Neural progenitor cell (in vitro differentiated cells): ENCODE measurements around the gene DDIT3. TPM values are rescaled to one million over a fixed set of nuclear protein-coding genes. Genes with fewer than 3 reads are reported as not detected.

Experiments
- DNase-seq: peaks from one replicate; pipeline ENCODE4 v3.0.0-alpha.2; 2016; ENCODE audit warnings: low spot score
- H2AFZ ChIP-seq: fragments of 200-600 bp; sonication (generic); replicated peaks from 2 replicates; pipeline ENCODE4 v1.6.1; 2016; ENCODE audit warnings: antibody characterized with exemption
- H3F3A ChIP-seq: fragments of 200-600 bp; sonication (generic); 2 replicates; pipeline ENCODE4 v1.6.1; 2016; ENCODE audit warnings: antibody characterized with exemption, low read depth
- H3K27ac ChIP-seq: fragments of 200-600 bp; sonication (generic); 2 replicates; pipeline ENCODE4 v1.5.1; 2016; ENCODE audit warnings: mild to moderate bottlenecking
- H3K27me3 ChIP-seq: fragments of 200-600 bp; sonication (generic); 2 replicates; pipeline ENCODE4 v1.6.1; 2016; ENCODE audit warnings: mild to moderate bottlenecking, moderate library complexity
- H3K36me3 ChIP-seq: fragments of 200-600 bp; sonication (generic); 2 replicates; pipeline ENCODE4 v1.5.1; 2016
- H3K4me1 ChIP-seq: fragments of 200-600 bp; sonication (generic); 2 replicates; pipeline ENCODE4 v1.6.1; 2016; ENCODE audit warnings: mixed run types
- H3K4me2 ChIP-seq: fragments of 200-600 bp; sonication (generic); 2 replicates; pipeline ENCODE4 v1.6.1; 2016
- H3K4me3 ChIP-seq: fragments of 200-600 bp; sonication (generic); 2 replicates; pipeline ENCODE4 v1.5.1; 2016
- H3K79me2 ChIP-seq: fragments of 200-600 bp; sonication (generic); 2 replicates; pipeline ENCODE4 v1.6.1; 2016; ENCODE audit warnings: low read depth
- H3K9ac ChIP-seq: fragments of 200-600 bp; sonication (generic); 2 replicates; pipeline ENCODE4 v1.6.1; 2016
- H3K9me3 ChIP-seq: fragments of 200-600 bp; sonication (generic); 2 replicates; pipeline ENCODE4 v1.5.1; 2016; ENCODE audit warnings: low read depth
- H4K20me1 ChIP-seq: fragments of 200-600 bp; sonication (generic); 2 replicates; pipeline ENCODE4 v1.6.1; 2016; ENCODE audit warnings: low read depth
- H3K27ac Mint-ChIP-seq: 3 replicates; pipeline ENCODE4 v1.8.0; 2021; ENCODE audit warnings: mixed read lengths
- H3K27me3 Mint-ChIP-seq: 2 replicates; pipeline ENCODE4 v1.8.0; 2022; ENCODE audit warnings: low read depth, mild to moderate bottlenecking, inconsistent platforms, moderate library complexity, mixed read lengths; ENCODE audit not compliant: insufficient read depth
- H3K36me3 Mint-ChIP-seq: 3 replicates; pipeline ENCODE4 v1.8.0; 2021; ENCODE audit warnings: mixed read lengths
- H3K4me1 Mint-ChIP-seq: 3 replicates; pipeline ENCODE4 v1.8.0; 2021; ENCODE audit warnings: mixed read lengths
- H3K4me3 Mint-ChIP-seq: 3 replicates; pipeline ENCODE4 v1.8.0; 2021; ENCODE audit warnings: mild to moderate bottlenecking, moderate library complexity, mixed read lengths
- H3K9me3 Mint-ChIP-seq: 3 replicates; pipeline ENCODE4 v1.8.0; 2020; ENCODE audit warnings: mixed read lengths
- EZH2 ChIP-seq: fragments of 200-600 bp; sonication (generic); IDR thresholded peaks from 2 replicates; pipeline ENCODE4 v1.6.1; 2017; ENCODE audit warnings: antibody characterized with exemption, mild to moderate bottlenecking, moderate library complexity
- EZH2phosphoT487 ChIP-seq: fragments of 200-600 bp; sonication (generic); IDR thresholded peaks from 2 replicates; pipeline ENCODE4 v1.6.1; 2017; ENCODE audit warnings: antibody characterized with exemption
- total RNA-seq: library from RNA; depleted of rRNA; stranded (reverse); fragments of >200 nt; gene quantifications from 2 replicates; pipeline ENCODE4 v1.2.3, GENCODE V29; 2015; ENCODE audit warnings: low replicate concordance
- TF ChIP-seq, protein P1 (sequence below): fragments of 200-600 bp; sonication (generic); IDR thresholded peaks from 2 replicates; pipeline ENCODE4 v1.5.1; 2017; ENCODE audit warnings: antibody characterized with exemption, mild to moderate bottlenecking

The DDIT3 gene
- total RNA-seq, 1 donor from 2014 or later: 2.3 TPM

DNA sequence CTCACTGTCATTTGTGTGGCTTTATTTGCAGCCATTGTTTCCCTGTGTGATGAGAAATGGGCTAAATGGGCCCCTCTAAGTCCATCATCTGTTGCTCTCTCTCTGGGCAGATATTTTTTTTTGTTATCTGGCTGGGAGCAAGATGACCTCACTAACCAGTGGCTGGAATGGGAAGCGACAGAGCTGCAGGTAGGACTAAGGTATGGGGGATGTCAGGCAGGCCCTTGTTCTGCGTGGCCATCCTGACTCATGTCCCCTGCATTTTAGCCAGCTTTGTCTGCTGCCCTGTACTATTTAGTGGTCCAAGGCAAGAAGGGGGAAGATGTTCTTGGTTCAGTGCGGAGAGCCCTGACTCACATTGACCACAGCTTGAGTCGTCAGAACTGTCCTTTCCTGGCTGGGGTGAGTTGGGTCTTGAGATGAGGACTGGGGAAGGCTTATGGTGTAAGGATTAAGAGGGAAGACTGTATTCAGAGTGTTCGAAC lies 31.1 kb downstream of the DDIT3 start:
- no peaks in the 10 kb centered on the region for H3K9me3 ChIP-seq
- H3K36me3 Mint-ChIP-seq: peaks cover 26% of the 10 kb centered on the region
- no peak for DNase-seq
- H3K4me2 ChIP-seq: peak overlapping the region; percentile 97
- H3K9ac ChIP-seq: no peak overlapping the region
- H3K36me3 ChIP-seq: peaks cover 11% of the 10 kb centered on the region
- H4K20me1 ChIP-seq: no peaks in the 10 kb centered on the region
- no peak overlapping the region for H3K27ac ChIP-seq
- H3K4me1 ChIP-seq: peaks cover 5% of the 10 kb centered on the region
- H3K27me3 Mint-ChIP-seq: peaks cover 2% of the 10 kb centered on the region
- H3K27ac Mint-ChIP-seq: no peak overlapping the region
- H3K9me3 Mint-ChIP-seq: no peaks in the 10 kb centered on the region
- peaks cover 13% of the 10 kb centered on the region for H3K4me1 Mint-ChIP-seq
- H3K79me2 ChIP-seq: peaks cover 20% of the 10 kb centered on the region
- no peak overlapping the region for H2AFZ ChIP-seq
- H3K4me3 ChIP-seq: peak overlapping the region; percentile 93
- H3F3A ChIP-seq: peaks cover 42% of the 10 kb centered on the region
- TF ChIP-seq EZH2: no peak
- TF ChIP-seq, protein P1, sequence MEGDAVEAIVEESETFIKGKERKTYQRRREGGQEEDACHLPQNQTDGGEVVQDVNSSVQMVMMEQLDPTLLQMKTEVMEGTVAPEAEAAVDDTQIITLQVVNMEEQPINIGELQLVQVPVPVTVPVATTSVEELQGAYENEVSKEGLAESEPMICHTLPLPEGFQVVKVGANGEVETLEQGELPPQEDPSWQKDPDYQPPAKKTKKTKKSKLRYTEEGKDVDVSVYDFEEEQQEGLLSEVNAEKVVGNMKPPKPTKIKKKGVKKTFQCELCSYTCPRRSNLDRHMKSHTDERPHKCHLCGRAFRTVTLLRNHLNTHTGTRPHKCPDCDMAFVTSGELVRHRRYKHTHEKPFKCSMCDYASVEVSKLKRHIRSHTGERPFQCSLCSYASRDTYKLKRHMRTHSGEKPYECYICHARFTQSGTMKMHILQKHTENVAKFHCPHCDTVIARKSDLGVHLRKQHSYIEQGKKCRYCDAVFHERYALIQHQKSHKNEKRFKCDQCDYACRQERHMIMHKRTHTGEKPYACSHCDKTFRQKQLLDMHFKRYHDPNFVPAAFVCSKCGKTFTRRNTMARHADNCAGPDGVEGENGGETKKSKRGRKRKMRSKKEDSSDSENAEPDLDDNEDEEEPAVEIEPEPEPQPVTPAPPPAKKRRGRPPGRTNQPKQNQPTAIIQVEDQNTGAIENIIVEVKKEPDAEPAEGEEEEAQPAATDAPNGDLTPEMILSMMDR: no peak
- no peak for TF ChIP-seq EZH2phosphoT487
- no peaks in the 10 kb centered on the region for H3K27me3 ChIP-seq
- peak overlapping the region; percentile 93 for H3K4me3 Mint-ChIP-seq

DNA sequence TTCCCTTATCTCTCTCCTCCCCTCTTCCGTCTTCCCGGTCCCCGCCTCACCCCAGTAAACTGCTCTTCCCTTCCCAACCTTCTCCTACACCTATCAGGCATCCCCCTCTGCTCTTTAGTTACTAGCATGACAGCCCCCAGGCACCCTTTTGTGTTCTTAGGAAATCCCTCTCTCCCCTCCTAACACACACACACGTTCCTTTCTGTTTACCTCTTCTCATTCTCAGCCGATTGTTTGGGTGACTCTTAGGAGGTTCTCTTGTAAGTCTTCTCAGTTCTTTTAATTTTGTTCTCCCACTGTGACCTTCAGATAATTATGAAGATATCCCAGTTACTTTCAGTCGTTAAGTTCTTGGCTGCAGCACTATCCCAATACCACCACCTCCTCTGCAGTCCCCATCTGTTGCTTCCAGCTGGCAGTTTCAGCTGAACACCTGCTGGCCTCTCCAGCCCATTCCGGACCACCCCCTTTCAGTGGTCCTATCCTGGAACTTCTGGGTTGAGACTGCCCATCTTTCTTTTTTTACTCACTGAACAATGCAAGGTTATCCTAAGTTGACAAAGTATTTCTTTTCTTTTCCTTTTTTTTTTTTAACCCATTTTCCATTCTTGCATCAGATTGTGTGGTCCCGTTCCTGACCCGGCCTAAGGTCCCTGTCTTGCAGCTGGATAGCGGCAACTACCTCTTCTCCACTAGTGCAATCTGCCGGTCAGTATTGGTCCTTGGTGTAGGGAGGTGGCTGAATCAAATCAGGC lies 31.7 kb downstream of the DDIT3 start:
- peaks cover 20% of the 10 kb centered on the region for H3K79me2 ChIP-seq
- no peaks in the 10 kb centered on the region for H3K9me3 ChIP-seq
- Mint-ChIP-seq H3K9me3 (no peaks in the 10 kb centered on the region), H3K4me3 (peak overlapping the region; percentile 93), H3K27ac (peak overlapping the region; percentile 42), H3K4me1 (peaks cover 13% of the 10 kb centered on the region), H3K36me3 (peaks cover 26% of the 10 kb centered on the region), H3K27me3 (peaks cover 2% of the 10 kb centered on the region)
- H3K4me2 ChIP-seq: peak overlapping the region; percentile 97
- DNase-seq: peak; percentile 34
- H3K9ac ChIP-seq: peak overlapping the region; percentile 94
- TF ChIP-seq, protein P1: no peak
- TF ChIP-seq EZH2phosphoT487 (no peak), EZH2 (no peak)
- no peaks in the 10 kb centered on the region for H4K20me1 ChIP-seq
- H3F3A ChIP-seq: peaks cover 42% of the 10 kb centered on the region
- H3K27me3 ChIP-seq: no peaks in the 10 kb centered on the region
- H3K36me3 ChIP-seq: peaks cover 8% of the 10 kb centered on the region
- peak overlapping the region; percentile 93 for H3K4me3 ChIP-seq
- peak overlapping the region; percentile 53 for H2AFZ ChIP-seq
- peak overlapping the region; percentile 23 for H3K27ac ChIP-seq
- H3K4me1 ChIP-seq: peaks cover 5% of the 10 kb centered on the region

DNA sequence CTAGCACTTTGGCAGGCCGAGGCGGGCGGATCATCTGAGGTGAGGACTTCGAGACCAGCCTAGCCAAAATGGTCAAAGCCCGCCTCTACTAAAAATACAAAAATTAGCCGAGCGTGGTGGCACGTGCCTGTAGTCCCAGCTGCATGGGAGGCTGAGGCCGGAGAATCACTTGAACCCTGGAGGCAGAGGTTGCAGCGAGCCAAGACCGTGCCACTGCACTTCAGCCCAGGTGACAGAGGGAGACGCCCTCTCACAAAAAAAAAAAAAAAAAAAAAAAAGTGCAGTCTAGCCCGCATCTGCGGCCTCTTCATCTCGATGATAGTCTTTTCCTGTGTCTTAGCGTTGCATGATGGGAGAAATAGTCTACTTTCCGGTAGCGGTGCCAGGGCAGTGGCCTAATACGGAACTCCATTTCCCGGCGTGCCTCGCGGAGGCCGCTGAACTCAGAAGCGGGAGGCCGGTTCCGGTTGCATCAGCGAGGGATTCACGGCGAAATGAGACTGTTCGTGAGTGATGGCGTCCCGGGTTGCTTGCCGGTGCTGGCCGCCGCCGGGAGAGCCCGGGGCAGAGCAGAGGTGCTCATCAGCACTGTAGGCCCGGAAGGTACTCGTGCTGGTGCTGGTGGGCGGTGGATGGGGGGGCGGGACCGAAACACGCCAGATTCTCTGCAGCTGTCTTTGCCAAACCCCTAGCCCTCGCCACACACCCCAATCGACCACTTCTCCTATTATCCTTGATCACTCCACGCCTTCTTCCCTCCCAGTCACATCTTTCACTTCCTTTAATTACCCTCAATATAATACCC lies 32.5 kb downstream of the DDIT3 start, which contains the start of gene MARS1:
Gene MARS1 (plus strand): TSS at position 472 of the 805 bp plus-strand sequence. CDS start 23 bp downstream, at position 495.
- H3K79me2 ChIP-seq: peaks cover 20% of the 10 kb centered on the region
- no peaks in the 10 kb centered on the region for H3K9me3 ChIP-seq
- H3K9ac ChIP-seq: peak within 1 kb of the TSS; percentile 94
- H3K27me3 Mint-ChIP-seq: peaks cover 2% of the 10 kb centered on the region
- no peaks in the 10 kb centered on the region for H3K9me3 Mint-ChIP-seq
- H3F3A ChIP-seq: peaks cover 39% of the 10 kb centered on the region
- no peaks in the 10 kb centered on the region for H4K20me1 ChIP-seq
- H3K27ac Mint-ChIP-seq: peak within 1 kb of the TSS; percentile 97
- DNase-seq: peak; percentile 95
- no peaks in the 10 kb centered on the region for H3K27me3 ChIP-seq
- TF ChIP-seq, protein P1: peak; percentile 25
- no peak for TF ChIP-seq EZH2phosphoT487
- peaks cover 5% of the 10 kb centered on the region for H3K4me1 ChIP-seq
- H2AFZ ChIP-seq: peak within 1 kb of the TSS; percentile 87
- H3K36me3 Mint-ChIP-seq: peaks cover 23% of the 10 kb centered on the region
- H3K4me3 Mint-ChIP-seq: peak within 1 kb of the TSS; percentile 93
- peak within 1 kb of the TSS; percentile 23 for H3K27ac ChIP-seq
- peak within 1 kb of the TSS; percentile 97 for H3K4me2 ChIP-seq
- H3K4me1 Mint-ChIP-seq: peaks cover 13% of the 10 kb centered on the region
- peak within 1 kb of the TSS; percentile 93 for H3K4me3 ChIP-seq
- H3K36me3 ChIP-seq: peaks cover 8% of the 10 kb centered on the region
